C4-2B (cell line): ENCODE measurements around the gene NLE1.

Experiments
- ZFX ChIP-seq: fragments of 450-650 bp; IDR thresholded peaks from 2 replicates; pipeline ENCODE4 v1.6.1; 2017
- TF ChIP-seq, protein P1 (sequence below): fragments of 450-650 bp; conservative IDR thresholded peaks from 2 replicates; pipeline ENCODE4 v1.5.1; 2017; ENCODE audit warnings: mild to moderate bottlenecking

DNA sequence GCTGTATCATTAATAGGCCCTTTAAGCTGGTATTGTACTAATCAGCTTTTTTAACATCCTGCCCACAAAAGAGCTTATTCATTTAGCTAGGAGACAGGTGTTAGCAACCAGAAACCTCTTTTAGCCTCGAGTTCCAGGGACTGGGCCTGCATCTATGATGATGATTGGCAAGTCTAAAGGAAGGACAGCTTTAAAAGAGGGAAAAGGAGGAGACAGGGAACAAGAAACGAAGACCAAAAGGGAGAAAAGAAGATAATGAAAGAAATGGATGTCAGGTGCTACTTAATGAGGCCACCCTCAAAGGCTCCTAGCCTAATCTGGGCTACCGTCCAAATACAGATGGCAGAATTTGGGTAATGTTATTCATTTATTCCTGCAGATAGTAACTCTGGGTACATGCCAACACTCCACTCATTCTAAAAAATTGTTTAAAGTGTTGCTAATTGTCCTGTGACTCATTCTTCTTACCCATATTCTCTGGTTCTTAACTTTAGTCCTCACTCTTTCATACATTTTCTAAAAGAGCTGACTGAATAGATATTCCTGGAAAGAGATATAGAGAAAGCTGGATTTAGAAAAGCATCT, 59.9 kb downstream of the NLE1 start:
- TF ChIP-seq, protein P1, sequence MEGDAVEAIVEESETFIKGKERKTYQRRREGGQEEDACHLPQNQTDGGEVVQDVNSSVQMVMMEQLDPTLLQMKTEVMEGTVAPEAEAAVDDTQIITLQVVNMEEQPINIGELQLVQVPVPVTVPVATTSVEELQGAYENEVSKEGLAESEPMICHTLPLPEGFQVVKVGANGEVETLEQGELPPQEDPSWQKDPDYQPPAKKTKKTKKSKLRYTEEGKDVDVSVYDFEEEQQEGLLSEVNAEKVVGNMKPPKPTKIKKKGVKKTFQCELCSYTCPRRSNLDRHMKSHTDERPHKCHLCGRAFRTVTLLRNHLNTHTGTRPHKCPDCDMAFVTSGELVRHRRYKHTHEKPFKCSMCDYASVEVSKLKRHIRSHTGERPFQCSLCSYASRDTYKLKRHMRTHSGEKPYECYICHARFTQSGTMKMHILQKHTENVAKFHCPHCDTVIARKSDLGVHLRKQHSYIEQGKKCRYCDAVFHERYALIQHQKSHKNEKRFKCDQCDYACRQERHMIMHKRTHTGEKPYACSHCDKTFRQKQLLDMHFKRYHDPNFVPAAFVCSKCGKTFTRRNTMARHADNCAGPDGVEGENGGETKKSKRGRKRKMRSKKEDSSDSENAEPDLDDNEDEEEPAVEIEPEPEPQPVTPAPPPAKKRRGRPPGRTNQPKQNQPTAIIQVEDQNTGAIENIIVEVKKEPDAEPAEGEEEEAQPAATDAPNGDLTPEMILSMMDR, result no peak
- no peak for TF ChIP-seq ZFX
